Measurements from ENCODE around the gene GARS1. TPM values are rescaled to one million over a fixed set of nuclear protein-coding genes. Genes with fewer than 3 reads are reported as not detected.
A peak's percentile ranks its signal among the peaks of the same experiment; 100 is the strongest.

GARS1 gene
- polyA plus RNA-seq, 1 experiment = 1,118 TPM

GRCh38 chr7:30556840-30557239, 37.8 kb upstream of the GARS1 start:
- Histone ChIP-seq H3K27me3 (ENCODE audit: control insufficient read depth, insufficient read depth, low read length) (no peaks in the 10 kb centered on the region), H3K36me3 (ENCODE audit: control insufficient read depth, insufficient read depth, low read length) (peaks cover 1% of the 10 kb centered on the region; the same call in 1 of the 2 replicates), H3K4me3 (ENCODE audit: low read depth, low read length) (no peak overlapping the region)
- CTCF ChIA-PET = interaction anchor here (1.0 to 10.7 kb wide), 4 partner anchors 9 to 193 kb away, joined by 3 to 178 read pairs (median 6); no protein-coding TSS in a partner anchor
- no peak for DNase-seq (ENCODE audit: low read depth)
- TF ChIP-seq CTCF (IDR thresholded peaks at IDR 0.05; ENCODE audit: insufficient read depth, low read depth, low read length) = no peak
- POLR2A ChIA-PET = no interaction called here

GRCh38 chr7:30557245-30557644, 37.4 kb upstream of the GARS1 start:
- TF ChIP-seq CTCF (IDR thresholded peaks at IDR 0.05; ENCODE audit: insufficient read depth, low read depth, low read length) = no peak
- Histone ChIP-seq H3K4me3 (ENCODE audit: low read depth, low read length) (no peak overlapping the region), H3K36me3 (ENCODE audit: control insufficient read depth, insufficient read depth, low read length) (peaks cover 1% of the 10 kb centered on the region; the same call in 1 of the 2 replicates), H3K27me3 (ENCODE audit: control insufficient read depth, insufficient read depth, low read length) (no peaks in the 10 kb centered on the region)
- POLR2A ChIA-PET = no interaction called here
- no peak for DNase-seq (ENCODE audit: low read depth)
- CTCF ChIA-PET = interaction anchor here (1.1 to 10.7 kb wide), 3 partner anchors 9 to 182 kb away, joined by 3 to 178 read pairs (median 8); no protein-coding TSS in a partner anchor

GRCh38 chr7:30559611-30560010, 35.1 kb upstream of the GARS1 start:
- peak; percentile 34 for DNase-seq (ENCODE audit: low read depth)
- TF ChIP-seq CTCF (IDR thresholded peaks at IDR 0.05; ENCODE audit: insufficient read depth, low read depth, low read length) = no peak
- ChIA-PET CTCF (interaction anchor here (8.8 to 10.7 kb wide), 2 partner anchors 12 to 48 kb away, joined by 77 to 178 read pairs; no protein-coding TSS in a partner anchor), POLR2A (no interaction called here)
- no peaks in the 10 kb centered on the region for H3K27me3 ChIP-seq (ENCODE audit: control insufficient read depth, insufficient read depth, low read length)
- no peak overlapping the region for H3K4me3 ChIP-seq (ENCODE audit: low read depth, low read length)
- H3K36me3 ChIP-seq (ENCODE audit: control insufficient read depth, insufficient read depth, low read length) = peaks cover 1% of the 10 kb centered on the region; the same call in 1 of the 2 replicates

- Histone ChIP-seq H3K36me3 (ENCODE audit: control insufficient read depth, insufficient read depth, low read length) (peaks cover 1% of the 10 kb centered on the region; the same call in 1 of the 2 replicates), H3K27me3 (ENCODE audit: control insufficient read depth, insufficient read depth, low read length) (no peaks in the 10 kb centered on the region), H3K4me3 (ENCODE audit: low read depth, low read length) (no peak overlapping the region)
- TF ChIP-seq CTCF (IDR thresholded peaks at IDR 0.05; ENCODE audit: insufficient read depth, low read depth, low read length) = no peak
- DNase-seq (ENCODE audit: low read depth) = no peak
- ChIA-PET CTCF (interaction anchor here (1.8 to 10.7 kb wide), 3 partner anchors 13 to 286 kb away, joined by 3 to 178 read pairs (median 77); no protein-coding TSS in a partner anchor), POLR2A (no interaction called here)
Measured at GRCh38 chr7:30561389-30561788, 33.3 kb upstream of the GARS1 start.

- POLR2A ChIA-PET = no interaction called here
Measured at GRCh38 chr7:30562498-30562897, 32.2 kb upstream of the GARS1 start.

More at GRCh38 chr7:30562498-30562897, 32.2 kb upstream of the GARS1 start:
- TF ChIP-seq CTCF (IDR thresholded peaks at IDR 0.05; ENCODE audit: insufficient read depth, low read depth, low read length) = no peak
- CTCF ChIA-PET = interaction anchor here (1.1 to 10.7 kb wide), 5 partner anchors 15 to 398 kb away, joined by 3 to 178 read pairs (median 19); no protein-coding TSS in a partner anchor
- Histone ChIP-seq H3K4me3 (ENCODE audit: low read depth, low read length) (no peak overlapping the region), H3K27me3 (ENCODE audit: control insufficient read depth, insufficient read depth, low read length) (no peaks in the 10 kb centered on the region), H3K36me3 (ENCODE audit: control insufficient read depth, insufficient read depth, low read length) (peaks cover 1% of the 10 kb centered on the region; the same call in 1 of the 2 replicates)
- DNase-seq (ENCODE audit: low read depth) = no peak

Data from BJ (cell line).